ENCODE results near the gene APBA2. TPM values are rescaled to one million over a fixed set of nuclear protein-coding genes. Genes with fewer than 3 reads are reported as not detected.

The APBA2 gene
- total RNA-seq, 1 donor from 2014 or later = 3.8 TPM

- no peaks in the 10 kb centered on the region for H3K9me3 ChIP-seq
- no peak for DNase-seq
- H3K27me3 ChIP-seq (ENCODE audit: low read depth) = no peaks in the 10 kb centered on the region
- ATAC-seq = no peak
- no peak overlapping the region for H3K4me3 ChIP-seq
- no peak overlapping the region for H3K27ac ChIP-seq
- no peaks in the 10 kb centered on the region for H3K4me1 ChIP-seq
- TF ChIP-seq, protein P1, sequence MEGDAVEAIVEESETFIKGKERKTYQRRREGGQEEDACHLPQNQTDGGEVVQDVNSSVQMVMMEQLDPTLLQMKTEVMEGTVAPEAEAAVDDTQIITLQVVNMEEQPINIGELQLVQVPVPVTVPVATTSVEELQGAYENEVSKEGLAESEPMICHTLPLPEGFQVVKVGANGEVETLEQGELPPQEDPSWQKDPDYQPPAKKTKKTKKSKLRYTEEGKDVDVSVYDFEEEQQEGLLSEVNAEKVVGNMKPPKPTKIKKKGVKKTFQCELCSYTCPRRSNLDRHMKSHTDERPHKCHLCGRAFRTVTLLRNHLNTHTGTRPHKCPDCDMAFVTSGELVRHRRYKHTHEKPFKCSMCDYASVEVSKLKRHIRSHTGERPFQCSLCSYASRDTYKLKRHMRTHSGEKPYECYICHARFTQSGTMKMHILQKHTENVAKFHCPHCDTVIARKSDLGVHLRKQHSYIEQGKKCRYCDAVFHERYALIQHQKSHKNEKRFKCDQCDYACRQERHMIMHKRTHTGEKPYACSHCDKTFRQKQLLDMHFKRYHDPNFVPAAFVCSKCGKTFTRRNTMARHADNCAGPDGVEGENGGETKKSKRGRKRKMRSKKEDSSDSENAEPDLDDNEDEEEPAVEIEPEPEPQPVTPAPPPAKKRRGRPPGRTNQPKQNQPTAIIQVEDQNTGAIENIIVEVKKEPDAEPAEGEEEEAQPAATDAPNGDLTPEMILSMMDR (IDR thresholded peaks at IDR 0.05) = no peak
- no peaks in the 10 kb centered on the region for H3K36me3 ChIP-seq
- intact Hi-C loops (cut with DNase I) = no loop called here
Observed at GRCh38 chr15:28964098-28964497, 78.3 kb downstream of the APBA2 start.

DNA sequence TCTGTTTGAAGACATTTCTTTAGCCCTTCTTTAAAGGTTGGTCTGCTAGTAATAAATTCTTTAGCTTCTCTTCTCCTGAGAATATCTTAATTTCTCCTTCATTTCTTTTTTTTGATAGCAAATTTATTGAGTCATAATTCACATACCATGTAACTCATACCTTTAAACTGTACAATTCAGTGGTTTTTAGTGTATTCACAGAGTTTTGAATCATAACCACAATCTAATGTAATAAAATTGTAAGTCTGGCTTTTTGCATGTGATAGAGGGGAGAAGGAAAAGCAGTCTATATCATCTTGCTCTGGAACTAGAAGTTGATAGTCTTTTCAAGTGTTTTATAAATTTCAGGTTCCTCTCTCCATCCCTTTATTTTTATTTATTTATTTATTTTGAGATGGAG lies 81.3 kb downstream of the APBA2 start:
- no peaks in the 10 kb centered on the region for H3K27me3 ChIP-seq (ENCODE audit: low read depth)
- ATAC-seq = no peak
- no peaks in the 10 kb centered on the region for H3K9me3 ChIP-seq
- intact Hi-C loops (cut with DNase I) = no loop called here
- H3K27ac ChIP-seq = no peak overlapping the region
- H3K4me3 ChIP-seq = no peak overlapping the region
- H3K36me3 ChIP-seq = no peaks in the 10 kb centered on the region
- no peak for DNase-seq
- TF ChIP-seq, protein P1 (IDR thresholded peaks at IDR 0.05) = no peak
- no peaks in the 10 kb centered on the region for H3K4me1 ChIP-seq

DNA sequence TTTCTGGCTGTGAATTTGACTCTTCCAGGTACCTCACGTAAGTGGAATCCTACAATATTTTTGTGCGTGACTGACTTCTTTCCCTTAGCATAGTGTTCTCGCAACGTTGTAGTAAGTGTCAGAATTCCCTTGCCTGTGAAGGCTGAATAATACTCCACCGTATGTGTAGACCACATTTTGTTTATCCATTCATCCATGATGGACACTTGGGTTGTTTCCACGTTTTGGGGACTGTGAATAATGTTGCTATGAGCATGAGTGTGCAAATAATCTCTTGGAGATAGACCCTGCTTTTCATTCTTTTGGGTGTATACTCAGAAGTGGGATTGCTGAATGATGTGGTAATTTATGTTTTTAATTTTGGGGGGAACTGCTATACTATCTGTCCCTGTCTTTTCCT lies 82.2 kb downstream of the APBA2 start:
- Histone ChIP-seq H3K9me3 (no peaks in the 10 kb centered on the region), H3K4me1 (no peaks in the 10 kb centered on the region), H3K36me3 (no peaks in the 10 kb centered on the region), H3K27ac (no peak overlapping the region), H3K4me3 (no peak overlapping the region), H3K27me3 (ENCODE audit: low read depth) (no peaks in the 10 kb centered on the region)
- ATAC-seq = no peak
- intact Hi-C loops (cut with DNase I) = no loop called here
- DNase-seq = no peak
- TF ChIP-seq, protein P1 (IDR thresholded peaks at IDR 0.05) = no peak

DNA sequence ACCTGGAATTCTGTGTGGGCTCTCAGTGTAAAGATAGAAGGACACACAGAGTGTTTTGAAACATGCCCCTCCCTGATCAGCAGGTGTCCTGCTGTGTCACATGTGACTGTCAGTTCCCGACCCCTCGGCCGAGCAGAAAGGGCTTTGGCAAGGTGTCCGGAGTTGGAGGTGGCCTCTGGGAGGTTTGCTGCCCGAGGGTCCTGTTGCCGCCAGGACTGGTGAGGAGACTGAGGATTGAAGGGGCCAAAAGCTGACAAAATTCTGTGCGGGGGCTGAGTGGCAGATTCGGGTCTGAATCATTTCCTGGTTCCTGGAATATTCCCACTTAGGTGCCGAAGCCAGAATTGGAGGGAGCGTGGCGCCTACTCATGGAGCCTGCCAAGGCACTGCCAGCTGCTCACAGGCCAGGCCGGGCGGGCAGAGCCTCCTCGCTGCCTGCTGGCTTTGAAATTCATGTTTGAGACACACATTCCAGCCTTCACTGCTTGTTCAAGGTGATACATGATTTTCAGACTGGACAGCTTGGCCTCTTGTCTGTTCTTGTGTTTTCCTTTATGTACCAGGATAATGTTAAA lies 83.8 kb downstream of the APBA2 start:
- Histone ChIP-seq H3K27me3 (ENCODE audit: low read depth) (no peaks in the 10 kb centered on the region), H3K4me1 (no peaks in the 10 kb centered on the region), H3K9me3 (no peaks in the 10 kb centered on the region), H3K36me3 (no peaks in the 10 kb centered on the region), H3K4me3 (no peak overlapping the region), H3K27ac (no peak overlapping the region)
- DNase-seq (no peak), ATAC-seq (no peak)
- TF ChIP-seq, protein P1 (IDR thresholded peaks at IDR 0.05) = no peak
- intact Hi-C loops (cut with DNase I) = no loop called here

- Histone ChIP-seq H3K27ac (no peak overlapping the region), H3K4me1 (no peaks in the 10 kb centered on the region), H3K4me3 (no peak overlapping the region), H3K9me3 (no peaks in the 10 kb centered on the region), H3K27me3 (ENCODE audit: low read depth) (no peaks in the 10 kb centered on the region), H3K36me3 (no peaks in the 10 kb centered on the region)
- peak; percentile 44 to 50 for ATAC-seq
- no peak for DNase-seq
- intact Hi-C loops (cut with DNase I) = no loop called here
- TF ChIP-seq, protein P1 (IDR thresholded peaks at IDR 0.05) = no peak
Observed at GRCh38 chr15:28974142-28974541, 88.4 kb downstream of the APBA2 start.

Data from lower lobe of right lung (tissue), 2 donors.